Measurements from ENCODE around the gene CAPRIN1.

Gene CAPRIN1

GRCh38 chr11:34147581-34147980, 96.0 kb downstream of the CAPRIN1 start:
- no peak for DNase-seq

GRCh38 chr11:34148504-34149165, 97.1 kb downstream of the CAPRIN1 start:
- DNase-seq: no peak

- DNase-seq: no peak
Measured at GRCh38 chr11:34149274-34149673, 97.7 kb downstream of the CAPRIN1 start.

GRCh38 chr11:34149786-34150185, 98.3 kb downstream of the CAPRIN1 start:
- DNase-seq: no peak

- DNase-seq: no peak
Measured at GRCh38 chr11:34150494-34151151, 99.1 kb downstream of the CAPRIN1 start.

All from stimulated activated naive CD4-positive, alpha-beta T cell treated with Interleukin-2 at 50 U/mL for 16 hours (primary cell).